HG03558 (cell line): Measurements from ENCODE around the gene DHRS7C.

Experiments
- ATAC-seq: cut with Tn5 transposase; IDR thresholded peaks from one replicate; pipeline ENCODE4 v1.9.1; 2021; ENCODE audit warnings: moderate number of reproducible peaks; ENCODE audit not compliant: unreplicated experiment; ENCODE audit errors: extremely low read depth

DHRS7C gene

DNA sequence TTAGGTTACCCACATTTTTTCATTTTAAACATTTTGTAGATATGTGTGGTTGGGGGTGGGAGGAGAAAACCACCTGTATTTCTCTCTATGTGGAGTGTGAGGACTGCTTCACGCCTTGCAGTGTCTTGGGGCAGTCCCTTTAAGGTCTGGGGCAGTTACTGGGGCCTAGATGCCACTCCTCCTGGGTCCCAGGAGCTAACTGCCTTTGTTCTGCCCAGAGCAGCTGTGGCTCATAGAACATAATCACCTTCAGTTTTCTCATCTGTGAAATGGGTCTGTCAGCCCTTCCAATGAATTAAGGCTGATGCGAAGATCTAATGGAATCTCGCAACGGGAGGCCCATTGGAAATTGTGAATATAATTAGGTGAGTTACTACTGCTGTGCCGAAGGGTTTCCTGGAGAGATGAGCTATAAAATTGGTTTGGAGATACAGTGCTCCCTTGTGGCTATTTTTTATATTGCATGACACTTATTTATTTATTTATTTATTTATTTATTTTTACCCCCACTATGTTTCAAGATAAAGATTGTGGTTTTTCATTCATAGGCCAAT lies 22.9 kb downstream of the DHRS7C start:
- no peak for ATAC-seq

- ATAC-seq, result no peak
Measured at GRCh38 chr17:9767432-9767991, 23.9 kb downstream of the DHRS7C start.

DNA sequence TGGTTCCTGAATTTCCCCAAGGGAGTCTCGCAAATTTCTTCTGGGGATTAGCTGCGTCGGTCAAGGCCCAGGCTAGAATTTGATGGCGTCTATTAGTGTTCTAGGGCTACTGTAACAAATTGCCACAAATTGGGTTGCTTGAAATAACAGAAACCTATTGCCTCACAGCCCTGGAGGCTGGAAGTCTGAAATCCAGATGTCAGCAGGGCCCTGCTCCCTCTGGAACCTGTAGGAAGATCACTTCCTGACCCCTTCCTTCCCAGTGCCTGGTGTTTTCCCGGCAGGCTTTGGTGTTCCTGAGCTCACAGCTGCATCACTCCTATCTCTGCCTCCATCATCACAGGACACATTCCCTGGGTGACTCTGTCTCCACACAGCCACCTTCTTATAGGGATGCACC lies 24.4 kb downstream of the DHRS7C start:
- no peak for ATAC-seq

- ATAC-seq, result no peak
Measured at GRCh38 chr17:9765322-9765721, 26.1 kb downstream of the DHRS7C start.

DNA sequence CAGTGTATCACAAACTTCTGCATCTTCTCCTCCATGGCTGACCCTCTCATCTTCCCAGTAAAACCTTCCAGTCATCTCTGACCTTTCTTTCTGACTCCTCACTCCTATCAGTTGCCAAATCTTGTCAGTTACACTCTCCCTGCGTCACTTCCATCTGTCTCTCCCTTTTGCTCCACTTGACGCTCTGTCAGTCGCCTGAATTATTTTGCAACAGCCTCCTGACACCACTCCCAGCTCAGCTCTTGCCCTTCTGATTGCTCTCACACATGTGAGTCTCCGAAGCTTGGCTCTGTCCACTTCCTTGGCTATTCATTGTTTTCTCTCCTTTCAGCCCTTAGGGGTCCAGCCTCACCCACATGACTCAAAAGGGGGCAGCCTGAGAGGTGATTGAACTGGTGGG lies 27.7 kb downstream of the DHRS7C start:
- ATAC-seq, result no peak

GRCh38 chr17:9760266-9760665 lies 31.1 kb downstream of the DHRS7C start:
- no peak for ATAC-seq

GRCh38 chr17:9755083-9755482 lies 36.3 kb downstream of the DHRS7C start:
- ATAC-seq, result no peak

DNA sequence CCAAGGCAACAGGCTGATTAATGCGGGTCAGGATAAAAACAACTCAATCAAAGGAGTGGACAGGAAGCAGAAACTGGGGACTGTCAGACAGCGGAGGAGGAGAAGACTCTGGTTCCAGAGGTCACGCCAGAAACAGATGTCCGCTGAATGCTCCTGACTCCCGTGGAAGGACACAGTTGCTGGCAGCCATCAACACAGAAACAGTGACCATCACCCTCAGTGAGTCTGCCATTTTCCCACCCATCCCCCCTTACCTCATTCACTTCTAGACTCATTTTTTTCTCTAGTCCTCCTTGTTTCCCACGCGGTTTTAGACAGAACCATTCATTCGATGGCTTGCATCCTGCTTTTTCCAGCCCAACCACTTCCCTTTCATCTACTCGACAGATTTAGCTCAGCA lies 40.9 kb downstream of the DHRS7C start:
- ATAC-seq, result no peak

GRCh38 chr17:9729735-9730420 lies 61.5 kb downstream of the DHRS7C start:
- no peak for ATAC-seq

GRCh38 chr17:9729034-9729650 lies 62.2 kb downstream of the DHRS7C start:
- no peak for ATAC-seq

DNA sequence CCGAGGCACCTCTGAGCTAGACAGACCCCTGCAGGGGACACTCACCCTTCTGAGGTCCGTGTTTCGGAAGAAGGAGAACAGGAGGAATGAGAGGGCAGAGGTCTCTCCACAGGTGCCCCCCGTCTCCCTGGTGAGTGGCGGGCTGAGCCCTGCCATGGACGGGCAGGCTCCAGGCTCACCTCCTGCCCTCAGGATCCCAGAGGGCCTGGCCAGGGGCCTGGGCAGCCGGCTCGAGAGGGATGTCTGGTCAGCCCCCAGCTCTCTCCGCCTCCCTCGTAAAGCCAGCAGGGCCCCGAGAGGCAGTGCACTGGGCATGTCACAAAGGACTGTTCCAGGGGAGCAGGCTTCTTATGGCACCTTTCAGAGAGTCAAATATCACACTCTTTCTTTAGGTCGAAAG lies 62.8 kb downstream of the DHRS7C start:
- no peak for ATAC-seq

DNA sequence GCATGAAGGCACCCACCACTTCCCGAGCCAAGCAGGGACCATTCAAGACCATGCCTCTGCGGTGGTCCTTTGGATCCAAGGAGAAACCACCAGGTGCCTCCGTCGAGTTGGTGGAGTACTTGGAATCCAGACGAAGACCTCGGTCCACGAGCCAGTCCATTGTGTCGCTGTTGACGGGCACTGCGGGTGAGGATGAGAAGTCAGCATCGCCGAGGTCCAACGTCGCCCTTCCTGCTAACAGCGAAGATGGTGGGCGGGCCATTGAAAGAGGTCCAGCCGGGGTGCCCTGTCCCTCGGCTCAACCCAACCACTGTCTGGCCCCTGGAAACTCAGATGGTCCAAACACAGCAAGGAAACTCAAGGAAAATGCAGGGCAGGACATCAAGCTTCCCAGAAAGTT lies 63.4 kb downstream of the DHRS7C start:
- no peak for ATAC-seq

DNA sequence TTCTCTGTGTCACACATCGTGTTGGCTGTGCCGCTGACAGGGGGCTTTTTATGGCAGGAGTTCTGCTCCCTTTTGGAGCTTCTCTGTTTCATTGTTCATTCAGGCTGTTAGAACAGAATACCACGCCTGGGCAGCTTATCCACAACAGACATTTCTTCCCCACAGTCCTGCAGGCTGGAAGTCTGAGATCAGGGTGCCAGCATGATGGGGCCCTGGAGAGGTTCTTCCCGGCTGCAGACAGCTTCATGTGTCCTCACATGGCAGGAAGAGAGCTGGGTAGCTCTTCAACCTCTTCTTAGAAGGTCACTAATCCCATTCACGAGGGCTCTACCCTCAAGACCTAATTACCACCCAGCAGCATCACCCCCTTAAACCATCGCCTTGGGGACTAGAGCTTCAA lies 65.1 kb downstream of the DHRS7C start:
- no peak for ATAC-seq

DNA sequence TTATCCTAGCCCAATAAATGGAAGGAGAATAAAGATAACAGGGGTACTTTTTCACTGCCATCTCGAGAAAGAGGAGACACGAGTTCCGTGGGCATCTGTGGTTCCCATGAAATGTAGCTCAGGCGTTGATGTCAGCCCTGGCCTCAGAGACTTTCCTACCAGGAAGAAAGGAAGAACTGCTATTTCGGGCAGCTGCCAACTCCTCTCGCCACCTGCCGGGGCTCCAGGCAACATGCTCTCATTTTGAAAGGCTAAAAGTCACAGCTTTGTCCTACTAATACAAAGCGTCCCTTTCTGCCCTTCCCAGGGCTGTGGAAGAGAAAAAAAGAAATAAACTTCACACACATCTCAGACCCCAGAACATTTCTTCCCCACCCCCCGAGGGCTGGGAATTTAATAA lies 65.8 kb downstream of the DHRS7C start:
- ATAC-seq, result no peak
